Activated CD4-positive, alpha-beta T cell treated with anti-CD3 and anti-CD28 coated beads for 36 hours (primary cell): ENCODE measurements around the gene MRPL50. TPM values are rescaled to one million over a fixed set of nuclear protein-coding genes. Genes with fewer than 3 reads are reported as not detected.

Experiments used
- ATAC-seq: fragments of 200-7000 bp; cut with Tn5 transposase; one replicate; pipeline ENCODE4 v1.10.0; 2021; ENCODE audit warnings: mild to moderate bottlenecking, moderate library complexity
- CTCF ChIA-PET: fragments of 350-600 bp; sonication (Branson Sonifier 250); formaldehyde crosslinking; loops from one replicate; lab custom pipeline; 2021; ENCODE audit warnings: antibody characterized with exemption; lab: Charles Lee
- POLR2A ChIA-PET: fragments of 350-600 bp; sonication (Branson Sonifier 250); formaldehyde crosslinking; loops from one replicate; lab custom pipeline; 2021; ENCODE audit warnings: antibody characterized with exemption, inconsistent platforms; lab: Charles Lee
- DNase-seq: peaks from one replicate; pipeline ENCODE4 v3.0.0-alpha.2; 2020
- H3K27ac Mint-ChIP-seq: one replicate; pipeline ENCODE4 v1.8.0; 2021; ENCODE audit warnings: mixed read lengths
- H3K27me3 Mint-ChIP-seq: one replicate; pipeline ENCODE4 v1.8.0; 2021; ENCODE audit warnings: mixed read lengths
- H3K36me3 Mint-ChIP-seq: one replicate; pipeline ENCODE4 v1.8.0; 2021; ENCODE audit warnings: low read depth, mixed read lengths
- H3K4me1 Mint-ChIP-seq: one replicate; pipeline ENCODE4 v1.8.0; 2021; ENCODE audit warnings: mixed read lengths
- H3K4me3 Mint-ChIP-seq: one replicate; pipeline ENCODE4 v1.8.0; 2021; ENCODE audit warnings: mild to moderate bottlenecking, moderate library complexity, mixed read lengths
- H3K9me3 Mint-ChIP-seq: one replicate; pipeline ENCODE4 v1.8.0; 2021; ENCODE audit warnings: low read depth, mixed read lengths
- intact Hi-C, 2 experiments: fragments of 100-400 bp; cut with DNase I in 1 of 2; cut with micrococcal nuclease in 1 of 2; formaldehyde crosslinking; loops; one replicate each; pipeline versions ENCODE4 v1.14.2 to v1.15.1; 2022 to 2024; cut with DNase I, micrococcal nuclease
- total RNA-seq, 2 experiments: library from RNA; stranded (reverse); gene quantifications; one replicate each; pipeline ENCODE4 v1.2.3, GENCODE V29; 2021

The MRPL50 gene
- total RNA-seq, 2 experiments from 2014 or later: 15.5 to 17.0 TPM

DNA sequence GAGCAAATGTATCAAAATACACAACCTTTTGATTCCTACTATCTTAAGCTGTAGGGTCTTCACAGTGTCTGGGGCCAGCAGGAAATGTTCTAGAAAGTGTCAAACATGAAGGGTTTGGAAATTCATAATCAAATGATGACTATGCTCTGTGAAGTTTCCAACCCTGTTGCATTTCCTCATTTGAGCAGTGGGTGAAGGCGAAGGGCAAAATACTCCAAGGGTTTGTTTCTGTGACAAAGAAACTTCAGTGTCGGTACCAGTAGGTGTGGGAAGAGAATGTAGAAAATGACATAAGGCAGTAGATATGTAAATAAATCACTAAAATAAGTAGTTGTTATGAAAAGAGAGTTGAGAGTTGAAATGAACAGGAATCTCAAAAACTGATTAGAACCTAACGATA lies 36.6 kb upstream of the MRPL50 start:
- DNase-seq (no peak), ATAC-seq (no peak)
- Mint-ChIP-seq H3K27ac (no peak overlapping the region), H3K9me3 (no peaks in the 10 kb centered on the region), H3K36me3 (no peaks in the 10 kb centered on the region), H3K4me3 (no peak overlapping the region), H3K4me1 (peaks cover 2% of the 10 kb centered on the region), H3K27me3 (peaks cover 21% of the 10 kb centered on the region)
- ChIA-PET POLR2A (no interaction called here), CTCF (no interaction called here)
- intact Hi-C loops: no loop called here

DNA sequence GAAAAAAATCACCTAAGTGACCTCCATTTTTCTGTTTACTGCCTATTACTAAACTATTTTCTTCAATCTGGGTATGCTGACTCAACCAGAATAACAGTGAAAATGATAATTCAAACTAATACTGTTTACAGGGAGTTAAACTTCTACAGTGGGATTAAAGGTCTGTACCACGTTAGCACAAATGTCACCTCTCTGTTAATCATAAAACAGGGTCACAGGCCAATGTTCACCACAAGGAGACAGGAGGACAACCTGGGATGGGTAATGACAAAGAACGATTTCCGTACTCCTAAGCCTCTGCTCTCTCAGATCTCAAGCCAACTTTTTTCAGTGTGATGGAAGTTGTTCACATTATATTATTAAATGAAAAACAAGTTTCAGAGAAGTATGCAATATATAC lies 34.8 kb upstream of the MRPL50 start:
- ATAC-seq (no peak), DNase-seq (no peak)
- no peaks in the 10 kb centered on the region for H3K9me3 Mint-ChIP-seq
- H3K4me1 Mint-ChIP-seq: peaks cover 2% of the 10 kb centered on the region
- ChIA-PET POLR2A (no interaction called here), CTCF (interaction anchor here (0.9 to 1.3 kb wide), 2 partner anchors 12 to 26 kb away, joined by 3 to 4 read pairs; no protein-coding TSS in a partner anchor)
- H3K27ac Mint-ChIP-seq: no peak overlapping the region
- intact Hi-C loops: no loop called here
- no peaks in the 10 kb centered on the region for H3K36me3 Mint-ChIP-seq
- peaks cover 26% of the 10 kb centered on the region for H3K27me3 Mint-ChIP-seq
- H3K4me3 Mint-ChIP-seq: no peak overlapping the region

GRCh38 chr9:101432740-101433139 lies 34.3 kb upstream of the MRPL50 start:
- Mint-ChIP-seq H3K9me3 (no peaks in the 10 kb centered on the region), H3K27ac (no peak overlapping the region), H3K4me1 (peaks cover 2% of the 10 kb centered on the region), H3K4me3 (no peak overlapping the region), H3K27me3 (peaks cover 27% of the 10 kb centered on the region), H3K36me3 (no peaks in the 10 kb centered on the region)
- intact Hi-C loops: no loop called here
- DNase-seq (no peak), ATAC-seq (no peak)
- CTCF ChIA-PET: interaction anchor here (0.9 to 1.3 kb wide), 2 partner anchors 12 to 26 kb away, joined by 3 to 4 read pairs; no protein-coding TSS in a partner anchor
- POLR2A ChIA-PET: no interaction called here

DNA sequence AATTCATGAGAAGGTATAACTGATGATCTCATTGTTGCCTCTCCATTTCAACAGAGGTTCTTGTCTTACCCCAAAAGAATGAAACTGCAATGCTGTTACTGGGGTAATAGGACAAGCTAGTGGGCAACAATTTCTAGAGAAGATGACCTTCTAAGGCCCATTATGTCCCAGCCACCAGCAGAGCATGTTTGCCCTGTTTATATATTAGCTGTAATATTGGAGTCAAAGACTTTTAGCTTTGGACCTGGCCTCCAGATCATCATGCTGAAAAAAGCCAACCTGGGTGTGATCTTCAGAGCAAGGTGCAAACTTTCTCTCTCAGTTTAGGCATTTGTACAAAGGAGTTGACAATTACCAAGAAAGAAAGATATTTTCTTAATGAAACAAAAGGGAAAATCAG lies 33.8 kb upstream of the MRPL50 start:
- ChIA-PET CTCF (interaction anchor here (0.9 to 1.3 kb wide), 2 partner anchors 11 to 27 kb away, joined by 3 to 4 read pairs; no protein-coding TSS in a partner anchor), POLR2A (no interaction called here)
- Mint-ChIP-seq H3K27me3 (peaks cover 22% of the 10 kb centered on the region), H3K4me3 (no peak overlapping the region), H3K27ac (no peak overlapping the region), H3K9me3 (no peaks in the 10 kb centered on the region), H3K36me3 (no peaks in the 10 kb centered on the region), H3K4me1 (peaks cover 2% of the 10 kb centered on the region)
- DNase-seq: no peak
- intact Hi-C loops: no loop called here
- ATAC-seq: no peak

DNA sequence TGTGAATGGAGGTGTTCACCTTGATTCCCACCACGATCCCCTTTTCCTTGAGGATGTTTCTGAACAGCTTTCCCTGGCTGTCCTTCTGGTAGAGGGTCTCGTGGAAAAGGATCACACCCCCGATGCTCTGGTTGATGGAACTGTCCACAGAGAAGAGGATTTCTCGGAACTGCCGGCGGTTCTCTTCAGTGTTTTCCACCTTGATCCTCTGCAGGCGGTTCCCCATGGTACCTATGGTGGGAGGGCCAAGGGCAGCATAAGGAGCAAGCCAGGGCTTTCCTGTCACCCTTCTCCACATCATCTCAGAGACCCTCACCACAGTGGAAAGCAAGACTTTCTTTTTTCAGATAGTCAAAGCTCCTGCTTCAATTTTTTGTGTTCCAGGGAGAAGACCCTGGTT lies 31.3 kb upstream of the MRPL50 start:
- CTCF ChIA-PET: no interaction called here
- H3K4me3 Mint-ChIP-seq: no peak overlapping the region
- intact Hi-C loops: no loop called here
- no peaks in the 10 kb centered on the region for H3K9me3 Mint-ChIP-seq
- DNase-seq: no peak
- peaks cover 12% of the 10 kb centered on the region for H3K27me3 Mint-ChIP-seq
- no peak for ATAC-seq
- no peaks in the 10 kb centered on the region for H3K4me1 Mint-ChIP-seq
- POLR2A ChIA-PET: no interaction called here
- no peak overlapping the region for H3K27ac Mint-ChIP-seq
- H3K36me3 Mint-ChIP-seq: no peaks in the 10 kb centered on the region

- intact Hi-C loops: no loop called here
- no peaks in the 10 kb centered on the region for H3K4me1 Mint-ChIP-seq
- peaks cover 3% of the 10 kb centered on the region for H3K9me3 Mint-ChIP-seq
- DNase-seq (no peak), ATAC-seq (no peak)
- H3K4me3 Mint-ChIP-seq: no peak overlapping the region
- H3K27me3 Mint-ChIP-seq: peaks cover 15% of the 10 kb centered on the region
- POLR2A ChIA-PET: no interaction called here
- no peaks in the 10 kb centered on the region for H3K36me3 Mint-ChIP-seq
- CTCF ChIA-PET: no interaction called here
- H3K27ac Mint-ChIP-seq: no peak overlapping the region
These were observed 30.5 kb upstream of the MRPL50 start for GRCh38 chr9:101428909-101429308.

DNA sequence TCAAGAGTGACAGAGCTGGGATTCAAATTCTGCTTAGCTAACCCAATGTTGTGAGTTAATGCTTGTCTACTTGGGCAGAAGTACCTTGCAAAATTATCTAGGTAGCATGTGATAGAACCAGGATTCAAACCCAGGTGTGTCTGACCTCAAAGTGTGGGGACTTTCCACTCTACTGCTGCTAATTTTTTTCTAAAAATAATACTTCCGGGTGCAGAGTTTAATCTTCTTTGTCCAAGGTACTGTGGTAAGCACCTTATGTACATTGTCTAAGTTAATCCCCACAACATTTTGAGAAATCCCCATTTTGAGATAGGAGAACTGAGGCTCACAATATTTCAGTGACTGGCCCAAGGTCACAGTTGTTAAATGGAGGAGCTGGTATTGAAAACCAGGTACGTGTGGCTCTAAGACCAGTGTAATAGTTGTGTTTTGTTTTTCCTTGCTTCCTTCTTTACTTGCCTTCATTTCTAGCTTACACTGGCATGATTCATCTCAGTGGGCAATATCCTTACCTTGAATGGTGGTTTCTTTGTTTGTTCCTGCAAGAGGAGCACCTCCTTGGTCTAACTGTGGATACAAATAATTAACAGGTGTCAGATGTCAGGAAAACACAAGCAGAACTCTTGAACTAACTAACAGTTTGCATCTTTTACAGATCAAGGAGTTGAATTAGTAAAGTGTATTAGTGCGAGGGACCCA lies 29.7 kb upstream of the MRPL50 start:
- H3K4me1 Mint-ChIP-seq: no peaks in the 10 kb centered on the region
- H3K27me3 Mint-ChIP-seq: peaks cover 17% of the 10 kb centered on the region
- ChIA-PET POLR2A (no interaction called here), CTCF (no interaction called here)
- intact Hi-C loops: no loop called here
- H3K36me3 Mint-ChIP-seq: no peaks in the 10 kb centered on the region
- no peak overlapping the region for H3K4me3 Mint-ChIP-seq
- DNase-seq (no peak), ATAC-seq (no peak)
- H3K9me3 Mint-ChIP-seq: peaks cover 9% of the 10 kb centered on the region
- H3K27ac Mint-ChIP-seq: no peak overlapping the region

DNA sequence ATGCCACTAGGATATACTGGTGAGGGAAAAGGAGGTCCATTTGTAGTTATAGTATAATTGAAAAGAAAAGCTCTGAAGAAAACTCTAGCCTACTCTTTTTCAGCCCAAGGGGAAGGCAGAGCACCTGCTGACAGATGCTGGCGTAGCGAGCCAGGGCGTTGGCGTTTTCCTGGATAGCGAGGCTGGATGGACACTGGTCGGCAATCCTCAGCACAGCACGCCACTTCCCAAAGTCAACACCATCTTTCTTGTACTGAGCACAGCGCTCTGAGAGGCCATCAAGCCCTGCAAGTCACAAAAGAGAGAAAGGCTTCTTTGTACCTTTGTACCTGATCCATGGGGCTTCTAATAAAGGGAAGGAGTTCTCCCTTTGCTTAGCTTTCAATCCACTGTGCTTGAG lies 28.9 kb upstream of the MRPL50 start:
- H3K36me3 Mint-ChIP-seq: no peaks in the 10 kb centered on the region
- ChIA-PET CTCF (no interaction called here), POLR2A (no interaction called here)
- H3K4me3 Mint-ChIP-seq: no peak overlapping the region
- H3K27ac Mint-ChIP-seq: no peak overlapping the region
- DNase-seq (no peak), ATAC-seq (no peak)
- H3K9me3 Mint-ChIP-seq: peaks cover 11% of the 10 kb centered on the region
- H3K27me3 Mint-ChIP-seq: peaks cover 18% of the 10 kb centered on the region
- intact Hi-C loops: no loop called here
- no peaks in the 10 kb centered on the region for H3K4me1 Mint-ChIP-seq

- H3K4me1 Mint-ChIP-seq: no peaks in the 10 kb centered on the region
- no peak for DNase-seq
- no peak overlapping the region for H3K27ac Mint-ChIP-seq
- peaks cover 7% of the 10 kb centered on the region for H3K36me3 Mint-ChIP-seq
- intact Hi-C loops: no loop called here
- ChIA-PET CTCF (interaction anchor here (0.6 kb wide), 1 partner anchor 1018 kb away, joined by 3 read pairs; no protein-coding TSS in a partner anchor), POLR2A (no interaction called here)
- peaks cover 5% of the 10 kb centered on the region for H3K27me3 Mint-ChIP-seq
- H3K9me3 Mint-ChIP-seq: peaks cover 41% of the 10 kb centered on the region
- no peak overlapping the region for H3K4me3 Mint-ChIP-seq
- ATAC-seq: no peak
These were observed 23.2 kb upstream of the MRPL50 start for GRCh38 chr9:101421653-101422065.

GRCh38 chr9:101419863-101420262 lies 21.4 kb upstream of the MRPL50 start:
- Mint-ChIP-seq H3K9me3 (peaks cover 48% of the 10 kb centered on the region), H3K36me3 (peaks cover 12% of the 10 kb centered on the region), H3K27me3 (peaks cover 5% of the 10 kb centered on the region), H3K4me1 (no peaks in the 10 kb centered on the region), H3K27ac (no peak overlapping the region), H3K4me3 (no peak overlapping the region)
- DNase-seq (no peak), ATAC-seq (no peak)
- POLR2A ChIA-PET: no interaction called here
- CTCF ChIA-PET: no interaction called here
- intact Hi-C loops: no loop called here

DNA sequence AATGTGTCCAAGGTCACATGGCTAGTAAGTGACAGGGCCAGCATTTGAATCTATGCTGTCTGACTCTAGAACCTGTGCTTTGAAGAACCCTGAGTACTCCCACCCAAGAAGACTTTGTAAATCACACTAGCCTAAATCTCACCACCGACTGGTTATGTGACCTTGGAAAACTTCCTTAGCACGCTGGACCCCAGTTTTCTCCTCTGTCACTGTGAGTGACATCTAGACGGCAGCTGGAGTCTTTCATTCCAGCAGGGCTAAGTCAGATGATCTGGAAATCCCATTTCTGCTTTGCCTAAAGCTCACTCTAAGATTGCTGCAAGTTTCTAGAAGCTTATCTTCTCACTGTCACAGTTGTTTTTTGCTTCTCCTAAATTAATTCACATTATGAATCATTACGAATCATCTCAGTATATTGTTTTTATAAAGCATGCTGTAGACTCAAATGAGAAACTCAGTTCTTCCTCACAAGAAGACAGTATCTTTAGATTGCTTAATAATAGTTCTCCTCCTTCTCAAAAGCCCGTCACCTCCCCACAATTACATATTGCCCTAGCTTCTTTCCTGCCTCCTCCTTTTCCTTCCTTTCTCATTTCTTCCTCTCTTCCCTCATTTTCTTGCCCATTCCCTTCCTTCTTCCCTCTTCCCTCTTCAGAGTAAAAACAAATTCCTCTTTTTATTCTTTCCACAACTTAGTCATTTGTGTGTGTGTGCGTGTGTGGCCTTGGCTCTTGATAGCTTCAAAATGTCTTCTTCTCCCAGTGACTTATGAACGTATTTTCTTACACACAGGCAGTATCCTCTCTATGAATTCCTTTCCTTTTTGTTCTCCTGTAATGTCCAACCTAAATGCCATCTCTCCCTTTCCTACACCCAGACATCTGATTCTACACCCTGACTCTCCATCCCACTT lies 20.4 kb upstream of the MRPL50 start:
- intact Hi-C loops: no loop called here

DNA sequence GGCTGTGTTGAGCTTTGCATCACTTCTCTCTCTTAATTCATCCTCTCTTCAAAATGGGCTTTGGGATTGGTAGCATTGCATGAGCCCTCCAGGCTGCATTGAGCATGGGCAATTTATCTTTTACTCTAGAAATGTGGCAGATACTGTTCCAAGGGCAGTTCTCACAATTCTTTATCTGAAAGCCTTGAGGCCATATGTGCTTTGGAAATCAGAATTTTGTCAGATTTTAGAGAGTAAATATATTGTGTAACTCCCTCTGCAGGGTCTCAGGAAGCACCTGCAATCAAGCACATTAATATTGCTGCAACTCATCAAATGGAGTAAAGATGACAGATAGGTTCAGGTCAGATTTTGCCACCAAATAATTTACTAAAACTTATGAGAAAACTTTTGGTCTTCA lies 19.6 kb upstream of the MRPL50 start:
- POLR2A ChIA-PET: no interaction called here
- H3K27ac Mint-ChIP-seq: no peak overlapping the region
- H3K9me3 Mint-ChIP-seq: peaks cover 51% of the 10 kb centered on the region
- intact Hi-C loops: no loop called here
- DNase-seq (no peak), ATAC-seq (no peak)
- peaks cover 23% of the 10 kb centered on the region for H3K36me3 Mint-ChIP-seq
- CTCF ChIA-PET: no interaction called here
- no peaks in the 10 kb centered on the region for H3K27me3 Mint-ChIP-seq
- no peak overlapping the region for H3K4me3 Mint-ChIP-seq
- H3K4me1 Mint-ChIP-seq: no peaks in the 10 kb centered on the region

More for the DNA sequence above, 20.4 kb upstream of the MRPL50 start:
- ChIA-PET POLR2A (no interaction called here), CTCF (no interaction called here)
- no peak for ATAC-seq
- peaks cover 50% of the 10 kb centered on the region for H3K9me3 Mint-ChIP-seq
- H3K4me3 Mint-ChIP-seq: no peak overlapping the region
- peaks cover 2% of the 10 kb centered on the region for H3K27me3 Mint-ChIP-seq
- no peaks in the 10 kb centered on the region for H3K4me1 Mint-ChIP-seq
- no peak overlapping the region for H3K27ac Mint-ChIP-seq
- H3K36me3 Mint-ChIP-seq: peaks cover 17% of the 10 kb centered on the region
- no peak for DNase-seq
